PFSK-1 (cell line): Measurements from ENCODE around the gene EFCAB5.

ENCODE experiments used
- POLR2AphosphoS5 ChIP-seq: IDR thresholded peaks from 2 replicates; pipeline ENCODE4 v1.6.1; 2012; ENCODE audit warnings: low read depth, mild to moderate bottlenecking, control low read depth, low read length, moderate library complexity
- REST ChIP-seq, 2 experiments: IDR thresholded peaks; 2 replicates each; pipeline versions ENCODE4 v1.6.1 to v1.8.0; 2011 to 2012; ENCODE audit warnings: low read depth in 2 of 2, low read length in 2 of 2, control low read depth in 1 of 2, inconsistent platforms in 1 of 2, mild to moderate bottlenecking in 1 of 2, moderate library complexity in 1 of 2; ENCODE audit not compliant: insufficient read depth in 1 of 2
- TAF1 ChIP-seq: IDR thresholded peaks from 2 replicates; pipeline ENCODE4 v1.6.1; 2012; ENCODE audit warnings: low read length, control low read depth, borderline replicate concordance; ENCODE audit not compliant: insufficient read depth

DNA sequence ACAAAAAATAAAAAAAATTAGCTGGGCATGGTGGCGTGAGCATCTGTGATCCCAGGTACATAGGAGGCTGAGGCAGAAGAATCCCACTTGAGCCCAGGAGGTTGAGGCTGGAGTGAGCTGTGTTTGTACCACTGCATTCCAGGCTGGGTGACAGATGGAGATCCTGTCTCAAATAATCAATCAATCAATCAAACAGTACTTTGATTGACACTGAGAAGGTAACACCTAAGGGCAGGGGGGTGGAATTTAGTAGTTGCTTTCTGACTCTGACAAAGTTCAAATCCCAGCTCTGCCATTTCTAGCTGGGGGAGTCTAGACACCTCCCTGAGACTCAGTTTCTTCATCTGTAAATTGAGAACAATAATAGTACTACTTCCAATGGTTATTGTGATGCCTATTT is 23.4 kb upstream of the EFCAB5 start:
- no peak for TF ChIP-seq POLR2AphosphoS5
- TF ChIP-seq REST (IDR thresholded peaks at IDR 0.05; ENCODE audit: insufficient read depth in 1 of 2, low read depth in 2 of 2, low read length in 2 of 2), result no peak
- no peak for TF ChIP-seq TAF1
